Activated CD4-positive, alpha-beta T cell treated with anti-CD3 and anti-CD28 coated beads, Interleukin-2, Interleukin-4, amounts not matched to agents 100 ng/mL and 50 ng/mL, durations not matched to agents 16 hours and 8 hours (primary cell): ENCODE data around the gene GLRX.
A peak's percentile ranks its signal among the peaks of the same experiment; 100 is the strongest.
"Not testable (repeated sequence)": the region's sequence is repeated elsewhere in the genome, so short reads cannot be mapped to it uniquely, and the experiment has no call there.

Experiments
- DNase-seq: peaks from one replicate; pipeline ENCODE4 v3.0.0-alpha.2; 2020; ENCODE audit warnings: low spot score

Gene GLRX

DNA sequence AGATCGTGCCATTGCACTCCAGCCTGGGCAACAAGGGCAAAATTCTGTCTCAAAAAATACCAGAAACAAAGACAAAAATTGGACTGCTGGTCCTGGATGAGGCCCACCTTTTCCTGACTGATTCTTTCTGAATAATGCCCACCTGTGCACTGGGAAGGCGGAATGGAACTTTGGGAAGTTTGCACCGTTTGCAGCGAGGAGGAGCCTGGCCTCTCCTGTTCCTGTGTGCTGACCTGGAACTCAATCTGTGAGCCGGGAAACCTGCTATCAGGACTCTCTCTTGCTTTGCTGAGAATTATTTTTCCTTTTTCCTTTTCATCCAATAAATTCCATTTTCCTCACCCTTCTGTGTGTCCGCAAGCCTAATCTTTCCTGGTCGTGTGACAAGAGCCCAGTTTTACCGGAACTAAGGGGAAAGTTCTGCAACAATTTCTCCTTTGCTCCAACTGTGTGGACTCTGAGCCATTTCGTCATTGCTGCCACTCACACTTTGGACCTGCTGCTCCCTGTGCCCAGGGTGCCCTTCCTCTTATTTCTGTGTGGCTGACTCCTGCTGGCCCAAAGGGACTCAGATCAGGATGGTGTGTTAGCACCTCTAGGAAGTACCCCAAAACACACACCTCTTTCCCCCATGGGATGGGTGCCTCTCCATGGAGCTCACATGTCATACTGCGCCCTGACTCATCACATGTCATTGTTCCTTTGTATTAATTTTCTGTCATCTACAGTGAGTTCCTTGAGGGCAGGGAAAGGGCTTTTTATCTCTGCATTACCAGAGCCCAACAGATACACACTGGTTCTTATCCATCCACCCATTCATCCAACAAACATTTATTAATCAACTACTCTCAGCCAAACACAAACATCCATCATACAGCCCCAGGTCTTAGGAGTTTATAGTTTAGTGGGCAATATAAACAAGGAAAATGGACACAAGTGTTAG is 4.7 kb upstream of the GLRX start:
- no peak for DNase-seq

- no peak for DNase-seq
Measured at GRCh38 chr5:95825495-95825894, 3.0 kb upstream of the GLRX start.

DNA sequence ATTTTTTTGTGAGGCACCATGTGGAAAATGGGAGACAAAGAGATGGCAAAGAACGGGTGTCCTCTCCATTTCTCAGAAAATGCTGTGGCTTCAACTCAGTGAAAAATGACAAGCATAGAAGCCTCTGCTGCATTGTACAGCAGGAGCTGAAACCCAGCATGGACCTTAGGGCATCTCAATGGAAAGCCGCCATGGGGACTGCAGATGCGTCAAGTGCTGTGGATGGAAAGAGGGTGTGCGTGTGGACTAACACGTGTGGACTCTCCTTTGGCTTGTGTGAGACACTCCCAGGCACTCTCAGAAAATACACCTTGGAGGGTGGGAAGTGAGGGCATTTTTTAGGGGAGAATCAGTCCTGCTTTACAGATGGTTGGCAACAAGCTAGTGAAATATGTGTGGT is 2.2 kb upstream of the GLRX start:
- no peak for DNase-seq

DNA sequence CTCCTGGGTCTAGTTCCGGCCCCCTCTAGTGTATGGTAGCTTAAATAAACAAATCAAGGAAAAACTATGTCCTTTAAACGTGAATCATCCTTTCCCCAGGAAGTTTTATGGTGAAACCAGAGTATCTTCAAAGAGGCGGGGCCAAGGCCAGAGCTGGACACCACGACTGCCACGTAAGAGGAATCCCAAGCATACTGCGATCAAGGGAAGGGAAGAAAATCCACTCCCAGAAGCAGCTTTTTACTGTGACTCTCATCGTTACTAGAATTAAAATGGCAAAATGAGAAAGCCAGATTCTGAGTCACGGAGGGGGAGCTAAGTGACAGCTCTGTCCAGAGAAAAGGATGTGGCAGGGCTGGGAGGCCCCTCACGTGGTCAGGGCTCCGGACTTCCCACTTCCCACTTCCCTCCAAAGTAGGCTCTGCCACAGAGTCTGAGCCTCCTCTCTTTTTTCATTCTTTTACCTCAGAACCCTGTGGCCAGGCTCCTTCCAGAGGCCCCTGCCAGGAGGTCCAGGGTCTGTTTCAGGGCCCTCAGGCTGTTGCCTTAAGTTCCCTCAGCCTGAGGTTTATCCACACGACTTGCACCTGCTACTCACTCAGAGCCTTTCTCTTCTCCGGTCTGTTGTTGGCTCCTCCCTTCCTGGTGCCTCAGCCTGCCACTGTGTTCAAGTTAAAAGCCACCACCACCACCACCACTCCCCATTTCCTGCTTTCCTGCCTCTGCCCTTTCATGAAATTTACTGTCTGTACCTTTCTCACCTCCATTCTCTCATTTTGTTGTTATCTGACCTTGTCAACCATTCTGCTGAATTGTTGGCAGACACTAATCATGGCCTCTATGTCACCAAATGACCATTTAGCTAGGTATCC is 1.4 kb upstream of the GLRX start:
- DNase-seq: peak; percentile 84

GRCh38 chr5:95823218-95823737 is 752 bp upstream of the GLRX start:
- DNase-seq: no peak

GRCh38 chr5:95822043-95822541 is 434 bp downstream of the GLRX start:
- no peak for DNase-seq

DNA sequence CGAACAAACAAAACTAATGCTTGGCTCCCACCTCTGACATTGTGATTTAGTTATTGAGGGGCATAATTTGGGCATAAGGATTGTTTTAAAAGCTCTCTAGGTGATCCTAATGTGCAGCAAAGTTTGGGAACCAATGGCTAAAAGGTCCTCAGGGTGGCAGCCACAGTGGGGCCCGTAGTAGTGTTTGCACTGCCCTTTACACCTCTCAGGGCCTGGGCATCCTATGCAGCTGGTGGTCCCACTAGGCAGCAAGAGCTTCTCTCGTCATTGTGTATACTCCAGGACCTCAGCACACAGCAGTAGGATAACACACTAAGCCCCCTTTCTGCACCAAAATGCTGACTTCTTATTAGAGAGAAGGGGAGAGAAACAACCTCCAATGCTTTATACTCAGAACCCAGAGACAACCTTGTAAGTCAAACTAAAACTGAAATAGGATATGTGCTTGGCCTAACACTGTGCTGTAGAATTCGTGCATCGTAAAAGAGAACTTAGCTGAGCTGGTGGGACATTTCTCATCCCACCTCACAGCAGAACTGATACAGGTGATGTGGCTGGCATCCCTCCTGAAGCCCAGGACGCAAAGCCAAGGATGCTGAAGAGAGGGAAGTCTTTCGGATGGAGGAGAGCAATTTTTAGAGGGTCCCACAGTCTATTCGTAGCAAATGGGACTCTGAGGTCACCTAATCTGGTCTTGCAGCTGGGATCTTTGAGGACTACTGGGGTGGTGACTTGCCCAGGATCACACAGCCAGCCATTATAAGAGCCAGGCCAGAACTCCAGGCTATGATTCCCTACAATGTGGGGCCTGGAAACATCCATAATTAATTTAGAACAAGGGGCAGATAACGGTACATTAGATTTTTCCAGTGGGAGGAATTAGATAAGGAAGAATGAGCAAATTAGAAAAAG is 1.2 kb downstream of the GLRX start:
- no peak for DNase-seq

DNA sequence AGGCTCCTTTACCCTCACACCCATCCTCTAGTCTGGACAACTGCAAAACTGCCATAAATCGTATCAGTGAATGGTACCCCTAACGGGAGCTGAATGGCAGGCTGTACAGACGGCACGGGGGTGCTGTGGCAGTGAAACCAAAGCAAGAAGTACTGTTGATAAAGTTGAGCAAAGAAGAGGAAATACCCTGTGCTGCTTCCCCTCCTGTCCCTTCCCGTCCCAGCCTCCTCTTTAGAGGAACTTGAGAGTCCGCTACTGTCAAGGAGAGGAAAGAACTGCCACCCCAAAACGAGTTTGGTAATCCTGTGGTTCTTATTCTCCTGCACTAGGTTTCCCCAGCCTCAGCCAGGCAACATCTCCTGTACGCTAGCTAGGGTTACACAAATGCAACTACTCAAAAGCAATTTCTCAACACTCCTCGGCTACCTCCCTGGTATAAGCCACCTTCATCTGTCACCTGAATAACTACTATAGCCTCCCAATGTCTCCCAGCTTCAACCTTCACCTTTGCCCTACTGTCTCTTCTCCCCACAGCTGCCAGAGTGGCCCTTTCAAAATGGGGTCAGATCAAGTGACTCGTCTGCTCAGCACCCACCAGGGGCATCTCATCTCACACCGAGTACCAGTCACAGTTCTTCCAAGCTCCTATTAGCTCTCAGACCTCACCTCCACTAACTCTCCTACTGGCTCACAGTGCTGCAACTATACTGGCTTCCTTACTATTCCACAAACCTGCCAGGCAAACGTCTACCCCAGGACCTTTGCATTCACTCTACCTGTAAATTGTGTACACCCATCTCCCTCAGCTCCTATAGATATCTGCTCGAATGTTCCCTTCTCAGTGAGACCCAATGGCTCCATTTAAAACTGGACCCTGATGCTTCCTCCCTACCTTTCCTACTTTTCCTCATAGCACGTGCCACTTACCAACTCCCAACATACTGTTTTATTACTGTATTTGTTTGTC is 4.1 kb downstream of the GLRX start:
- DNase-seq: peak; percentile 28

DNA sequence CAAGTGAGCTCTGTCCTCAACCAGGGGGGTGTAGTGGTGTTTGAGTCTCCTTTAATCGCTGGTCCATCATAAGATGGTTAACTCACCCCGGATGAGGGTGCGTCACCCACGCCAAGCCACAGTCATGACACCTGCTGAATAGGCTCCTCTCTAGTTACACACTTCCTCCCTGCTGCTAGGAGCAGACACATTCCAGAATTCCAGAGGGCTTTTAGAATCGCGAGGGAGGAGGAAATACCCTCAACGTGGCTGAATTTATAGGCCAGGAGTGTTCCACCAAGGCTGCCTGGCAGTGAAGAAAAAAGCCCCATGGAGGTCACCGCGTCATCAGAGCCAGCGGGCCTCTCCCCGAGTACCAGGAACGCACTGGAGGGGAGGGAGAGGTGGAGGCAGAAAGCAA is 5.1 kb downstream of the GLRX start:
- peak; percentile 42 for DNase-seq

DNA sequence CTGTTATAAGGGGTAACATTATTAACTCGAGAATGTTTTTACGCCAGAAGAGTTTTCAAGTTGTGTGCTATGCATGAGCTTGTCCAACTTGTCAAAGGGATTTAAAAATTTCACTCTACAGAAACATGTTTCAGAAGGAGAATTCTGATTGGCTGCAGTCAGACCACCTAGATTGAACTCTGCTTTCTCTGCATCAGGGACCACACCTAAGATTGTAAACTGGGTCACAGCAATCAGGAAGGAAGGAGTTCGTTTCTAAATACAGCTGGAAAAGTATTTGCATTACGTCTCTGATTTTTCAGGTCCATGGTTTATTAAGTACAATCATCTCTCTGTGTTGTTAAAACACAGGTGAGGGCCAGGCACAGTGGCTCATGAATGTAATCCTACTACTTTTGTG is 5.8 kb downstream of the GLRX start:
- DNase-seq: no peak

- DNase-seq: no peak
Measured at GRCh38 chr5:95816341-95816740, 6.2 kb downstream of the GLRX start.

DNA sequence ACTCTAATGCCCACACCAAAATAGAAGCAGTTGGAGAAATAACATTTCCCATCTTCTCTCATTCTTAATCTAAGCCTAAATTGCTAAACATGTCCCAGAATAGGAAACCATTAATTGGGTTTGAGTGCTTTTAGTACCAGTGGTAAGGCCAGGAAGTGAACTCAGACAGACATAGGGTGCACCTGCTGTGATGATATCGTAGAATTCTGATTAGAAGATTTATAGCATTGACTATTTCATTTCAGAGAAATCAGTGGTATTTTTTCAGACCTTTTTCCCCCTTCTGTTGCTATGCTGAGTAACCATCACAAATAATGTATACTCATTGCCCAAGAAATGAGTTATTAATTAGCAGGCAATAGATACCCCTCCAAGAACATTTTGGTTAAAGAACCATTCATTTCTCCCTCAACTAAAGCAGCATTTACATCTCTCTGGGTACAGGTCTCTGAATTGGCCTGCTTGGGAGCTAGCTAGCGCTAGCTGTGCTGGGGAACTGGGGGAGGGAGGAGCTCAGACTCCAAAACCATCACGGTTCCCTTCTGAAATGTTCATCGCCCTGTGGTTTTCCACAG is 7.3 kb downstream of the GLRX start:
- DNase-seq: no peak

DNA sequence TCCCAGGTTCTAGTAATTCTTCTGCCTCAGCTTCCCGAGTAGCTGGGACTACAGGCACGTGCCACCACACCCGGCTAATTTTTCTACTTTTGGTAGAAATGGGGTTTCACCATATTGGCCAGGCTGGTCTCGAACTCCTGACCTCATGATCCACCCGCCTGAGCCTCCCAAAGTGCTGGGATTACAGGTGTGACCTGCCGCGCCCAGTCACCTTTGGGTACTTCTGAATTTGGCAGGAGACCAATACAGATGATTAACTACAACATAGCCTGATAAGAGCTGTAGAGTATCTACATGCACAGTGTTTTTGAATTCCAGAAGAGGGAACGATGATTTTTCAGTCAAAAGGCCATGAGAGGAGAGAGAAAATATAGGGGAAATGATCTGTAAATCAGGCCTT is 9.5 kb downstream of the GLRX start:
- not testable (repeated sequence) for DNase-seq

DNA sequence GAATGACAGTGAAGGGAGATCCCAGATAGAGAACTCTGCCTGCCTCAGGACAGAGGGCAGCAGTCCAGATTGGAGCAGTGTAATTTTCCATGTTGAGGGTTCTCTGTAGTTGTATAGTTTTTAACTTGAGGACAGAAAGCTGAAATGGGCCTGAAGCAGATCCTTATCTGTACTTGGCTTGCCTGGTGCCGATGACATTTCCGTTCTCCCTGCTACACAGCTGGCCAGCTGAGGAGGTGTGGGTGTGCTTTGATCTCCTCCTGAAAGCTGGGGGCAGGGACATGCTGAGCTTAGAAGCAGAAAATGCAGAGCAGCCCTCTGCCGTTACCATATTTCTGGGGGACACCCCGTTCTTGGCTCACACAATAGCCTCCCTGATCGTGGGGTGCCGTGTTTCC is 10.5 kb downstream of the GLRX start:
- no peak for DNase-seq

DNA sequence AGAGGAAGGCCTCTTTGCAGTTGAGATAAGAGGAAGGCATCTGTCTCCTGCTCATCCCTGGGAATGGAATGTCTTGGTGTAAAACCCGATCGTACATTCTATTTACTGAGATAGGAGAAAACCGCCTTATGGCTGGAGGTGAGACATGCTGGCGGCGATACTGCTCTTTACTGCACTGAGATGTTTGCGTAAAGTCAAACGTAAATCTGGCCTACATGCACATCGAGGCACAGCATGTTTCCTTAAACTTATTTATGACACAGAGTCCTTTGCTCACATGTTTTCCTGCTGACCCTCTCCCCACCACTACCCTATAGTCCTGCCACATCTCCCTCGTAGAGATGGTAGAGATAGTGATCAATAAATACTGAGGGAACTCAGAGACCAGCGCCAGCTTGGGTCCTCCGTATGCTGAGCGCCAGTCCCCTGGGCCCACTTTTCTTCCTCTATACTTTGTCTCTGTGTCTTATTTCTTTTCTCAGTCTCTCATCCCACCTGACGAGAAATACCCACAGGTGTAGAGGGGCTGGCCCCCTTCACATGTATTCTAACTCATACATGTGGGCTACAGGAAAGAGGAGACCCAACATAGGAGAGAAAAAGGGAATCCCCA is 11.0 kb downstream of the GLRX start:
- not testable (repeated sequence) for DNase-seq

GRCh38 chr5:95811126-95811423 is 11.5 kb downstream of the GLRX start:
- not testable (repeated sequence) for DNase-seq

DNA sequence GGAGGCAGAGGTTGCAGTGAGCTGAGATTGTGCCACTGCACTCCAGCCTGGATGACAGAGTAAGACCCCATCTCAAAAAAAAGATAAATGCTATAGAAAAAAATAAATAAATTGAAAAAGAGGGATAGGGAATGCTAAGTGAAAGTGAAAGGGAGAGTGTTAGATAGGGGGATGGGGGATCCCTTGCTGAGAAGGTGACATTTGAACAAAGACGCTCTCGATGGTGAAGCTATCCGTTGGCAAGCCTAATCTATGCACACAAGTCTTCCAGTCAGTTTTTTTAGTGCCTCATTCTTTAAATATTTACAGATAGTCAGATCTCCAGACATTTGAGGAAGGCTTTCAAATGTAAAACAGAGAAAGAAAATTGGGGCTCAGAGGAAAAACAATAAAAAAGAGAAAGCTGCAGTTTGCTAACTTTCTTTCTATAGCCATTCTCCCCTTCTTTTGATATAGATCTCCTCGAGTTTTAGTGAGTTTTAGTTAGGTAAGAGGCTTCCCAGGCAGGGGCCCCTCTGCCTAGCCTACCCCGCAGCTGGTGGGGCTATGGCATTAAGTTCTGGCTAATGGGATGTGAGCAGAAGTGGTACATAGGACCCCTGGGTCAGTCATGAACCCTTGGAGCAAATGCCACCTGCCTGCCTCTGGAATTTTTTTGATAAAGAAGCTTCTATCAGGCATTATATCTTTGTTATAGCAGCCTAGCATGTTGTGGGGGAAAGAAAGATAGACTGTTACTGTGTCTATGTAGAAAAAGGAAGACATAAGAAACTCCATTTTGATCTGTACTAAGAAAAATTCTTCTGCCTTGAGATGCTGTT is 12.0 kb downstream of the GLRX start:
- DNase-seq: no peak

- DNase-seq: no peak
Measured at GRCh38 chr5:95809414-95809960, 13.0 kb downstream of the GLRX start.
